Glutamatergic neuron (in vitro differentiated cells): Measurements from ENCODE around the gene VWA3B. TPM values are rescaled to one million over a fixed set of nuclear protein-coding genes. Genes with fewer than 3 reads are reported as not detected.
"Not testable (repeated sequence)": the region's sequence is repeated elsewhere in the genome, so short reads cannot be mapped to it uniquely, and the experiment has no call there.

ENCODE experiments used
- DNase-seq: peaks from one replicate; pipeline ENCODE4 v3.0.0; 2022
- H3K27ac Mint-ChIP-seq: one replicate; pipeline ENCODE4 v1.8.0; 2020; ENCODE audit warnings: mild to moderate bottlenecking, mixed read lengths, inconsistent platforms; ENCODE audit not compliant: unreplicated experiment
- H3K27me3 Mint-ChIP-seq: one replicate; pipeline ENCODE4 v1.8.0; 2020; ENCODE audit warnings: mild to moderate bottlenecking, moderate library complexity, mixed read lengths, inconsistent platforms; ENCODE audit not compliant: unreplicated experiment
- H3K36me3 Mint-ChIP-seq: one replicate; pipeline ENCODE4 v1.8.0; 2020; ENCODE audit warnings: mild to moderate bottlenecking, mixed read lengths, inconsistent platforms; ENCODE audit not compliant: unreplicated experiment
- H3K4me1 Mint-ChIP-seq: one replicate; pipeline ENCODE4 v1.8.0; 2020; ENCODE audit warnings: mild to moderate bottlenecking, low read depth, mixed read lengths, inconsistent platforms; ENCODE audit not compliant: unreplicated experiment
- H3K4me3 Mint-ChIP-seq: one replicate; pipeline ENCODE4 v1.8.0; 2020; ENCODE audit warnings: mild to moderate bottlenecking, mixed read lengths, inconsistent platforms; ENCODE audit not compliant: unreplicated experiment
- H3K9me3 Mint-ChIP-seq: one replicate; pipeline ENCODE4 v1.8.0; 2020; ENCODE audit warnings: mild to moderate bottlenecking, moderate library complexity, mixed read lengths, inconsistent platforms; ENCODE audit not compliant: unreplicated experiment
- total RNA-seq: library from RNA; stranded (reverse); fragmentation: NEBNext Ultra II Directional; extraction: Animal tissue kit (Norgen Biotek cat#: 25700); gene quantifications from one replicate; pipeline ENCODE4 v1.2.1, GENCODE V29; 2021; ENCODE audit not compliant: unreplicated experiment
- TF ChIP-seq, protein P1 (sequence below): fragments of 200-600 bp; sonication (generic); IDR thresholded peaks from one replicate; pipeline ENCODE4 v1.5.0; 2021; ENCODE audit not compliant: partially characterized antibody, unreplicated experiment

VWA3B gene
- total RNA-seq, 1 donor from 2014 or later: not detected

GRCh38 chr2:98314251-98314650 lies 227.3 kb downstream of the VWA3B start:
- Mint-ChIP-seq H3K27ac (no peak overlapping the region), H3K9me3 (peaks cover 6% of the 10 kb centered on the region), H3K4me3 (no peak overlapping the region), H3K27me3 (peaks cover 2% of the 10 kb centered on the region), H3K4me1 (no peaks in the 10 kb centered on the region), H3K36me3 (peaks cover 2% of the 10 kb centered on the region)
- TF ChIP-seq, protein P1, sequence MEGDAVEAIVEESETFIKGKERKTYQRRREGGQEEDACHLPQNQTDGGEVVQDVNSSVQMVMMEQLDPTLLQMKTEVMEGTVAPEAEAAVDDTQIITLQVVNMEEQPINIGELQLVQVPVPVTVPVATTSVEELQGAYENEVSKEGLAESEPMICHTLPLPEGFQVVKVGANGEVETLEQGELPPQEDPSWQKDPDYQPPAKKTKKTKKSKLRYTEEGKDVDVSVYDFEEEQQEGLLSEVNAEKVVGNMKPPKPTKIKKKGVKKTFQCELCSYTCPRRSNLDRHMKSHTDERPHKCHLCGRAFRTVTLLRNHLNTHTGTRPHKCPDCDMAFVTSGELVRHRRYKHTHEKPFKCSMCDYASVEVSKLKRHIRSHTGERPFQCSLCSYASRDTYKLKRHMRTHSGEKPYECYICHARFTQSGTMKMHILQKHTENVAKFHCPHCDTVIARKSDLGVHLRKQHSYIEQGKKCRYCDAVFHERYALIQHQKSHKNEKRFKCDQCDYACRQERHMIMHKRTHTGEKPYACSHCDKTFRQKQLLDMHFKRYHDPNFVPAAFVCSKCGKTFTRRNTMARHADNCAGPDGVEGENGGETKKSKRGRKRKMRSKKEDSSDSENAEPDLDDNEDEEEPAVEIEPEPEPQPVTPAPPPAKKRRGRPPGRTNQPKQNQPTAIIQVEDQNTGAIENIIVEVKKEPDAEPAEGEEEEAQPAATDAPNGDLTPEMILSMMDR: no peak
- no peak for DNase-seq

GRCh38 chr2:98315957-98316356 lies 229.0 kb downstream of the VWA3B start:
- DNase-seq: no peak
- peaks cover 13% of the 10 kb centered on the region for H3K9me3 Mint-ChIP-seq
- no peaks in the 10 kb centered on the region for H3K27me3 Mint-ChIP-seq
- H3K4me1 Mint-ChIP-seq: no peaks in the 10 kb centered on the region
- no peak overlapping the region for H3K27ac Mint-ChIP-seq
- H3K4me3 Mint-ChIP-seq: no peak overlapping the region
- H3K36me3 Mint-ChIP-seq: peaks cover 13% of the 10 kb centered on the region
- TF ChIP-seq, protein P1: no peak

DNA sequence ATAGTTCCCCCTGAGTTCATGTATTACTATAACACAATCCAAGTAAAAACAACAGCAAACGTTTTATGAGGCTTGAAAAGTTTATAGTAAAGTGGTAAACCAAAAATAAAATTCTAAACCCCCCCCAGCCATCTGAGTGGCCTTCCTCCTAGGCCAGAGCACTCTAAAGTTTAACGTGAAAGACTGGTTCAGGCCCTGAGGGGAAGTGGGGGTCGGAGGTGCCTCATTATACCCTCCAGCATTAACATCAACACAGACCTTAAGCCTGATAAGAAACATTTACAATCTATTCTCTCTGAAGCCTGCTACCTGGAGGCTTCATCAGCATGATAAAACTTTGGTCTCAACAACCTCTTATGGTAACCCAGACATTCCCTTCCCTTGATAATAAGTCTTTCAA lies 230.2 kb downstream of the VWA3B start:
- Mint-ChIP-seq H3K4me3 (no peak overlapping the region), H3K36me3 (peaks cover 22% of the 10 kb centered on the region), H3K27ac (no peak overlapping the region), H3K9me3 (peaks cover 15% of the 10 kb centered on the region), H3K4me1 (no peaks in the 10 kb centered on the region), H3K27me3 (no peaks in the 10 kb centered on the region)
- no peak for DNase-seq
- TF ChIP-seq, protein P1: no peak

- Mint-ChIP-seq H3K36me3 (peaks cover 38% of the 10 kb centered on the region), H3K9me3 (peaks cover 15% of the 10 kb centered on the region)
- not testable (repeated sequence) for DNase-seq, H3K27me3 Mint-ChIP-seq, H3K4me1 Mint-ChIP-seq, H3K4me3 Mint-ChIP-seq, H3K27ac Mint-ChIP-seq
Measured at GRCh38 chr2:98320171-98320570, 233.2 kb downstream of the VWA3B start.

DNA sequence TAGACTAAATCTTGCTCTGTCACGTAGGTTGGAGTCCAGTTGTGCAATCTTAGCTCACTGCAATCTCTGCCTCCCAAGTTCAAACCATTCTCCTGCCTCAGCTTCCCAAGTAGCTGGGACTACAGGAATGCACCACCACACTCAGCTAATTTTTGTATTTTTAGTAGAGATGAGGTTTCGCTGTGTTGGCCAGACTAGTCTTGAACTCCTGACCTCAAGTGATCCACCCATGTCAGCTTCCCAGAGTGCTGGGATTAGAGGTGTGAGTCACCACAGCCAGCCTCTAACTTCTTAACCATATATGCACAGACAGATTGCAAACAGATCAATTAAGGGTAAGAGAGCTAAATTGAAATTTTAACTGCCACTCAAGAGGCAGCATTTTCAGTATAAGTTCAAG lies 237.2 kb downstream of the VWA3B start:
- Mint-ChIP-seq H3K4me3 (no peak overlapping the region), H3K36me3 (peaks cover 39% of the 10 kb centered on the region), H3K27me3 (no peaks in the 10 kb centered on the region), H3K4me1 (no peaks in the 10 kb centered on the region), H3K9me3 (peaks cover 10% of the 10 kb centered on the region), H3K27ac (no peak overlapping the region)
- no peak for DNase-seq
- TF ChIP-seq, protein P1: no peak

DNA sequence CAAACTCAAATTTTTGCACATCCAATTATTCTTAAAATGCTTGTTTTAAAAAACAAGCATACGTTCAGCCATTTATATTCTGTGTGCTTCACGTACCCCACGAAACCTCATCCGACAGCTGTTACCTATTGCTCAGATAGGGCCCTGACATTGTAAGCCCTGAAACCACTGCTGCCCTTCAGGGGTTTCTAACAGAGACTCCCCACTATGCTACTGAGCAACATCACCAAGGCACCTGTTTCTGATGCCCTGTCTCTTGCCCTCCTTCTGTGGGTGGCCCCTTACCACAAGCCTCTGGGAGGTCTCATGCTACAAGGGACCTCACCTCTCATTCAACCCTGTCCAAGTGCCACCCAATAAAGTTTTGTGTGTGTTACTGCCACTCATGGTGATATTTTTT lies 240.8 kb downstream of the VWA3B start:
- DNase-seq: no peak
- Mint-ChIP-seq H3K9me3 (no peaks in the 10 kb centered on the region), H3K4me1 (no peaks in the 10 kb centered on the region), H3K27ac (no peak overlapping the region), H3K4me3 (no peak overlapping the region), H3K36me3 (peaks cover 20% of the 10 kb centered on the region), H3K27me3 (peaks cover 3% of the 10 kb centered on the region)
- TF ChIP-seq, protein P1: no peak
